HL-60/S4 (cell line): ENCODE results near the gene TNFAIP8L3.
"Not testable (repeated sequence)": the region's sequence is repeated elsewhere in the genome, so short reads cannot be mapped to it uniquely, and the experiment has no call there.

Source experiments
- in situ Hi-C: fragments of 300-500 bp; cut with MboI; formaldehyde crosslinking; loops from 2 replicates; pipeline ENCODE4 v1.14.3; 2022; ENCODE audit warnings: low sequenced_read_pairs

Gene TNFAIP8L3

DNA sequence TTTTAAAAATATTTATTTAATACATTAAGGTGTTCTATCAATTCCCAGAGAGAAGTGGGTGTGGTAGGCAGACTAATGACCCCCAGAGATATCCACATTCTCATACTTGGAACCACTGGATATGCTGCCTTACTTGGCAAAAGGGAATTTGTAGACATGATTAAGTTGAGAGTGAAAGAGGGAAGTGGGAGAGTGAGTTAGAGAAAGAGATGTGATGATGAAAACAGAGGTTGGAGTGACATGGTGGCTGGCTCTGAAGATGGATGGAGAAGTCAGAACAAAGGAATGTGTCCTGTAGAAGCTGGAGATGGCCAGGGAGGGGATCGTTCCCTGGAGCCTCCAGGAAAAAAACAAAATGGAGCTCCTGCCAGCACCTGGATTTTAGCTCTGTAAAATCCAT, 32.0 kb downstream of the TNFAIP8L3 start:
- in situ Hi-C loops: no loop called here

DNA sequence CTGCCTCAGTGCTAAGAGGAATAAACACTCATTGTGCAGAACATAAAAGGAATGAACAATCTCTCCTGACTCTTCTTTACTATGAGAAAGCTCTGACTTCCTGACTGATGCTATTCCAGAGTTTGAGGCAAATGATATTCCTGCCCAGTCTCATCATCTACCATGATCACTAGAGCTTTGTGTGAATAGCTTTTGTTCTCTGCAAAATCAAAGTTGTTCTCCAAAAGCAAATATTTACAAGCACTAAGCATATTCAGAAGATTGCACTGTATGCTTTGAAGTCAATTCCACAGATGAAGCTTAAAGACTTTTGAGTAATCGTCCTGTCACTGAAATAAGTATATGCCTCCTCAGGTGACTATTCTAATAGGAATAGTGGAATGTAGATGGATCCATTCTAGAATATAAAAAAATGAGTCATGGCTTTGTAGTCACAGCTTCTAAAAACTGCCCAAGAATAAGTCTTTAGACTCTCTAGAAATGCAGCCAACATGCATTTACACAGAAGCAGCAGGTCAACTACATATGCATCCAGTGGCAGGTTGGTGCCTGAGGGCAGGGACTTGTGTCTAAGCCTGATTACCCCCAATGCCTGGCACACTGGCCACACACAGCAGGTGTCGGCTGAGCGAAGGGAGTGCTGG, 34.6 kb downstream of the TNFAIP8L3 start:
- in situ Hi-C loops: no loop called here

DNA sequence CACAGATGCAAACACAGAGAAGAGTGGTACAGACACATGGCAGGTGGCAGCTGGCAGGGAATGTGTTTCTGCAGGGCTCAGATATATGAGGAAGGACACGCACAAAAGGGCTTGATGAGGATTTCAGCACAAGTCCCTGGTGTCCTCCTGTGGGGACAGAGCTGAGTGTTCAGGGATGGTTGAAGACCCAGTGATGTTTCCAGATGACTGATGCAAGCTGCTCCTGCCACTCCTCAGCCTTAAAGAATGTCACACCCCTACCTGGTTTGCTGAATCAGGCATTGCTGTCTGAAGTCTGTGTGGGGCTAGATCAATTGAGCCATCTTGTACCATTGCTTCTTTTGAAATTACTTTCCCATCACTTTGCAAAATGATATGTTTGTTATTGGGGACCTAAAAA, 40.2 kb downstream of the TNFAIP8L3 start:
- in situ Hi-C loops: no loop called here

DNA sequence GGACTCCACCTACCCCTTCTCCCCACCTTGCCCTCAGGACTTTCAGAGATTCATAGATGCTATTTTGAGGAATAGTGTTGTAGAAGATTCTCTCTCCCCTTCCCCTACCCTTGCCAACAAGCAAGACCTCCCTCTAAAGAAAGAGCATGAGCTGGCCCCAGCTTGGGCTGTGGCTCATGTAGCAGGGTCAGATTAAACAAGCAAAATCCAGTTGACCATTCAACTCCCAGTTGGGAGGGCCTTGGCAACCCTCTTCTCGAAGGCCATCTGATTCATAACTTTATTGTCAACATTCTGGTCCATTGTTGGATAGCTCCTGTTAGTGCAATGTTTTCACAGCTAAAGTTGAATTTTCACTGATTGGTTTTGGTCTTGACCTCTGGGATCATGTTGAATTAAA, 41.1 kb downstream of the TNFAIP8L3 start:
- in situ Hi-C loops: no loop called here

DNA sequence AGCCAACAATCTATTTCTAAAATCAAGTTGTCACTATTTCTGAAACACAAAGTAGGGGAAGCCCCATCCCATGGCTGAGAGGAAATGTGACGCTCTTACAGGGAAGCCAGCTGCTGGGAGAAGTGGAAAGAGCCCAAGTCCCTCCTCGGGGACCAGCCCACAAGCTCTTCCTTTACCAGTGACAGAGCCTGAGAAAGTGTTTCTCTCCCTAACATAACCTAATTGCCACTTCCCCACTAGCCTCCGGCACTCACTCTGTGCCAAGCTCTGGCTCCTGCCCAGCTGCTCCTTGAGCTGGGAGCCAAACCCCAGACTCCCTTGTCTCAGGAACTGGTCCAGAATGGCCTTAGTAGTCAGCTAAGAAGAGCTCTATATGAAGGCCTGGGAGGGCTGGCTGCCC, 42.9 kb downstream of the TNFAIP8L3 start:
- in situ Hi-C loops: no loop called here

DNA sequence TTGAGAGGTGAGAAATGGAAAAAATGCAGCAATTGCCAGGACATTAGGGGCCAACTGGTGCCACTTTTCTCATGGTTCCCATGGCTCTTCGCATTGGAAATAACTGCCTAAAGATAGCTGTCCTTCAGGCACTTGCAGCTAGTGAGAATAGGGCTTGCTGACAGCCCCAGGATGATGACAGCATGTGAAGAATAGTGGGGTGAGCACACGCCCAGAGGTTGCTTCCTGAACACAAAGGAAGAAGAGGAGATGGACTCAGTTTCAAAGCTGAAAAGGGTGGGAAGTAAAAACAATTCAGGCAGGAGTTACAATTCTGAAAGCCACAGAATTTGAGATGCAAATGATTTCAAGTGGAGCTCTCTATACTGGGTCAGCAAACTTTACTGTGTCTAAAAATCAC, 45.6 kb downstream of the TNFAIP8L3 start:
- in situ Hi-C loops: no loop called here

DNA sequence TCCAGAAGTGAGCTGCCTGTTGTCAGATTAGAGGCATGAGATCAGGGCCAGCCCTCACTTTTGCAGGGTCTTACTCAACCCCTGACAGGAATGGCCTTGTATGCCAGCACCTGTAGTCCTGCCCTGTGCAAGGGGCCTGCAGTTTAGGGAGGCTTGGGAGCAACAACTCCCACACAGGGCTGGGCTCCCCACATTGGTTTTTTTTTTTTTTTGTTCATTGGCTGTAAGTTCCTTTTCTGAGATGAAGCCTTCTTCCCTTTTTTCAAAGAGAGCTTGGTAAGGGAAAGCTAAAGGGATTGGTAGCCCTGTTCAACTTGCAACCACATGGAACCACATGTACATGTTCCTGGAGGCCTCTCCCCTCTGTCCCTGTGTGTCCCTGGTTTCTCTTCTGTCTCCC, 46.4 kb downstream of the TNFAIP8L3 start:
- in situ Hi-C loops: no loop called here

DNA sequence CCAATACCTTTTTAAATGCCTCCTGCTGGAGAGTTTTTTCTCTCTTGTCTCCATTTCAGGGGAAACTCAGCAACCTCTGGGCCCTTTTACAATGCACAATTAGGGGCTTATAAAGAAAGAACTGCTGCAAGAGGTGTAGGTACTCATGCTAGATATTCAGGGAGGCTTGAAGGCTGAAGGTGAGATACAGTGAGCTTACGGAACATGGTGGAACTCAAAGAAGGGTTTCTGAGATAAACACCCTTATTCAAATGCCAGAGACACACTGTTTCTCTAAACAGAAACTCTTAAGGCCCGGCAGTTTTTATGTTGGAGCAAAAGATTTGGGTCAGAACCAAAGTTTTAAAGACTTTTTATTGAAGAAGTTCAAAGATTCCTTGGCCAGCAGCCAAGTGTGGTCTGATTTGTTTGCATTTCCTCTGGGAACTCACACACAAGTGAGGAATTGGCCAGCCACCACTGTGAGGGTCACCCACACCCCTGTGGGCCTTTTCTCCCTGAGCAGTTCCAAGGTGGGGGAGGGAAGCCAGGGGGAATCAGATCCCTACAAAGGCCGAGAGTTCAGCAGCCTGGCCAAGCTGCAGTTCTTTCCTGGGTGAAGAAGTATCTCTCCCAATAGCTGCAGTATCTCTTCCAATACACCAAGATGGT, 47.8 kb downstream of the TNFAIP8L3 start:
- in situ Hi-C loops: no loop called here

DNA sequence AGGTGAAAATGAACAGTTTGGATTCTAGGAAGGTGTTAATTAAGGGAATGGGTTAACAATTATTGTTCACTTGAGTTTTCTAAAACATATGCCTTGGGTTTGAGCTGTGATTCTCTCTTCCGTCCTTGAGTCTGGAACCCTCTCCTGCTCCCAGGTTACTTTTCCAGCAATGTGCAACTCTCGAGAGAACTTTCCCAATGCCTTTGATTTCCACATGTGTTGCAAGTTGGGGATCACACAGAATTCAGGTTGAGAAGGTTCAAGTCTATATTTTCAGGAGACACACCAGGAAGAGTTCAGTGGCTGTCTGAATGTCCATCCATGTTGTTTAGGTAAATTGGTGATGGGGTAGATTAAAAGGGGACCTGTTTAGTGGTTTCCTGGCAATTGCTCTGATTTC, 48.7 kb downstream of the TNFAIP8L3 start:
- in situ Hi-C loops: no loop called here

DNA sequence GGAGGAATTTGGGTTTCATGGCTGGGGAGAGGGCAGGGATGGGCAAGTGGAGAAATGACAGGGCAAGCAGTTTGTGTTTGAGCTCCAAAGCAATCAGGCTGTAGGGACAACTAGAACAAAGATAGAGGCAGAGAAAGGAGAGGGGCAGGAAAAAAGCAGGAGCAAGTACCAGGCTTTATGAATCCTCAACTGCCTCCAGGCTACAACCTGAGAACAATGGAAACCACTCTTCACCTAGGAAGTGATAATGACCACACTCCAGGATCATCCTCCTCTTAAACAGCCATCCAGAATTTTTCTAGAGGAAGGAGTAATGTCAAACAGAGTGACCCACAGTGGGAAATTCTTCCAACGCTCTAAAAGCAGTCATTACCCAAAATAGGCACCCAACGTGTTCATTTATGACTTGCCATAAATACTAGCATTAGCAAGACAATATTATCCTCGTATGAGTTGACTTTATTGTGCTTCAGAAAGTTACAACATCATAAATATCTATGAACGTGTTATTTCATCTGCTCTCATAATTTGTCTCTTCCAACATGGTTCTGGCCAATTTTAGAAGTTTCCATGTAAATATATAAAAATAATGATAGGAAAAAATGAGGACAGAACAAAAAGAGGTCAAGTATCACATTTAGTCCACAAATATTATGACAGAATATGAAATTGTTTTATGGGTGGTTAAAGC, 50.5 kb downstream of the TNFAIP8L3 start:
- in situ Hi-C loops: no loop called here

DNA sequence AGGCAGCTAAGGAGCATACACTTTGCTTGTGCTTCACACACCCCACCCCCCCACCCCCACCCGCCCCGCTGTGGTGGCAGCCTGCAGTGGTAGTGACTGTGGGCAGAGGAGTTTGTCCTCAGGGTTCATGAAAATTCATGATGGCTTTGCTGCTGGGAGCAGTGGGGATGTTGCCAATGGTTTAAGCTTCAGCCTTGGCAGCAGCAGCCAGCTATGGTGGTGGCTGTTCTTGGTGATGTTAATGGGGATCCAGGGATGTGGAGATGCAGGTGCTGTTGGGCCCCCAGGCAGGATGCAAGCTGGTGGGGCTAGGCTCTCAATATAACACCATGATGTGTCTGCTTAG, 55.8 kb downstream of the TNFAIP8L3 start:
- in situ Hi-C loops: no loop called here

DNA sequence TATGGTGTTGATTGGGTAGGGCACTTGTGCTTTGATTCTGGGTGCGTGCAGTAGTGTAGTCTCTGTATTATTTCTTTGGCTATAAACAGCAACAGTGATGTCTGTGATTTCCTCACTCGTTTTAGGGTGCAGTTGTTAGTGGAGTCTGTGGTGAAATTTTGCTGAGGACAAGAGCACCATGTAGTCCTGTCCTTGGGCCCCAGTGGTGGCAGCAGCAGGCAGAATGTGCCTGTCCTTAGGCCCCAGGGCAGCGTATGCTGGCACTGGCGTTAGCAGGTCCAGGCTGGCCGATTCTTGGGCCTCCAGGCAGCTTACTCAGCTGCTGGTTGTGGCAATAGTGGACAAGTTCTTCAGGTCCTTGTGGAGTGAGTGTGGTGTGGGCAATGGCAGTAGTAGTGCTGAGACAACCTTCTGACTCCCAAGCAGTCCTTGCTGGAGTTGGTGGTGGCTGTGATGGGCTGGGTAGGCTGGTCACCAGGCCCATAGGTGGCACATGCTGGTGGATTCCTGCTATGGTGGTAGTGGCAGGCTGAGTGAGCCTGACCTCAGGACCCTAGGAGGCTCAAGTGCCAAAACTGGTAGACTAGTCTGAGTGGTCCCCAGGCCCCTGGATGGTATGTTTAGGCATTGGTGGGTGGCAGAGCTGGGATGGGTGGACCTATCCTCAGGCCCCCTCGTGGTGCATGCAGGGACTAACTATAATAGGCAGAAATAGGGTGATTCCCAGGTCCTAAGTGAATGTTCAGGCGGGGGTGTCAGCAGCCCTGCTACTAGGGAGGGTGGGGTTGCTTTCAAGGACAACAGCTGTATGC, 56.3 kb downstream of the TNFAIP8L3 start:
- in situ Hi-C loops: no loop called here

DNA sequence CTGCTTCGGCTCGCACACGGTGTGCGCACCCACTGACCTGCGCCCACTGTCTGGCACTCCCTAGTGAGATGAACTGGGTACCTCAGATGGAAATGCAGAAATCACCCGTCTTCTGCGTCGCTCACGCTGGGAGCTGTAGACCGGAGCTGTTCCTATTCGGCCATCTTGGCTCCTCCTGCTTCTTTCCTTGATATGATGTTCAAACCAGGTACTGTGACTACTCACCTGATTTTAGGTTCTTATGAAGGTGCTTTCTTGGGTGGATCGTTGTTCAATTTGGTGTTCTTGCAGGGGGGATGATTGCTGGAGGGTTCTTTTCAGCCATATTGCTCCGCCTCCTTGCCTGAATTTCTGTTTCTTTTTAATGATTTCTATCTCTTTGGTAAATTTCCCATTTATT, 57.2 kb downstream of the TNFAIP8L3 start:
- in situ Hi-C loops: not testable (repeated sequence)

DNA sequence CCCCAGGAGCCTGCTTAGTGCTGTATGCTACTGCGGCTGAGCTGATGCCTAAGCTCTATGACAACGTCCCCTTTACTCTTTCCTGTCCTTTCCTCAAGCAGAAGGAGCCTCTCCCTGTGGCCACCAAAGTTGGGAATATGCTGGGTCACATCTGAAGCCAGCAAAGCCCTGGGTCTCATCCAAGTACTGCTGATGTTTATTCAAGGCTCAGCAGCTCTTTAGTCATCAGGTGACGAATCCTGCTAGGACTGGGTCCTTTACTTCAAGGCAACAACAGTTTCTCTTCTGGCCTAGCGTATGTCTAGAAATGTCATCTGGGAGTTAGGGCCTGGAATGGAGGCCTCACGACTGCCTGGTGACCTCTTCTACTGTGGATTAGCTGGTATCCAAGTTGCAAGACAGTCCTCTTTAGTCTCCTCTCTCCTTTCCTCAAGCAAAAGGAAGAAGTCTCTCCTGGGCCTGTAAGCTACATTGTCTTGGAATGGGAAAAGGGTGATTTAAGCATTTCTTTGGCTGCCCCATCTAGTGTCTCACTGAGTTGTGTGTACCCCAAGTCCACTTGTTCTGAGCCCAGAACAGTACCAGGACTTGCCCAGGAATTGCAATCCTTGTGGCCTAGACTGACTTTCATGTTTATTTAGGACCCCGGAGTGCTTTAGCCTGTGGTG, 63.9 kb downstream of the TNFAIP8L3 start:
- in situ Hi-C loops: no loop called here

DNA sequence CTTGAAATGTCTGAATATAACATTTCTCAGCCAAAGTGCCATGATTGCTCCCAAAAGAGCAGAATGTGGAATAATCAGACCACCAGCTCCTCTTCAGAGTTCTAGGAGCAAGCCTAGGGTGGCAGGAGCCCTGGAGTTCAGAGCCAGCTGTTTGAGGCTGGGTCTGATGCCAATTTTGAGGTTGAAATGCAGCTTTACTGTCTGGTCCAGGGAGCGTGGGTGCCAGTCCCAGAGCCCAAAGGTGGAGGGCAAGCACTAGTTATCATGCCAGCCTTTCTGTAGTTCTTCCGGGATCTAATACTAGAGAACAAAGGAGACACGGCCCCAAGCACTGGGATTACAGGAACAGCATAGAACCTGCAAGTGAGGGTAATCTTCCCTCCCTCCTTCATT, 69.3 kb downstream of the TNFAIP8L3 start:
- in situ Hi-C loops: no loop called here

DNA sequence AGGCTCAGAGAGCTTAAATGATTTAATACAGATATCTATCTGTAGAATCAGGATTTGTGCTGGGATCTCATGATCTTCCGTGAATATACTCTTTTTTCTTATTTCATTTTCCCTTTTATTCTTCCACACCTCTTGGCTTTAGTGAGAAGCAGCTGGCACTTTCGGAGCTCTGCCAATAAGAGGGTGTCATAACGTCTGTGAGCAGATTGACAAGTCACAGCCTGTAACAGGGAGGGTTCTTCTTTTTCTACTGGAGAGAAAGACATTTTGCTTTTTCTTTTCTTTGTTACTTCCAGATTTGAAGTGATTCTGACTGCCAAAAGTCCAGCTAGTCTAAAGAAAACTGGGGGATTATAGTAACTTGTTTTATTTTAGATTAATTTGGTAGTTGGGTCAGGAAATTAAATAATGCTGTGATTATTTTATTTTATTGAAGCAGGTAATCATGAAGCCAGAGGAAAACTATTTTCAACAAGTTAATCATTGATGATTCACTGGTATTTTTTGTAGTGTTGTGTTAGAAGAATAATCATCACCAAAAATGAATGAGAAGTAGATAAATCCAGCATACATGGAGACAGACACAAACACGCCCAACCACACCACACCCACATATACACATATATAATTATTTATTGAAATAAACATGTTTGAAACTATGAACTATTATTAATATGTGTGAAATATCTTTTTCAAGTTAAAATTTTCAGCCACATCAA, 69.8 kb downstream of the TNFAIP8L3 start:
- in situ Hi-C loops: no loop called here

DNA sequence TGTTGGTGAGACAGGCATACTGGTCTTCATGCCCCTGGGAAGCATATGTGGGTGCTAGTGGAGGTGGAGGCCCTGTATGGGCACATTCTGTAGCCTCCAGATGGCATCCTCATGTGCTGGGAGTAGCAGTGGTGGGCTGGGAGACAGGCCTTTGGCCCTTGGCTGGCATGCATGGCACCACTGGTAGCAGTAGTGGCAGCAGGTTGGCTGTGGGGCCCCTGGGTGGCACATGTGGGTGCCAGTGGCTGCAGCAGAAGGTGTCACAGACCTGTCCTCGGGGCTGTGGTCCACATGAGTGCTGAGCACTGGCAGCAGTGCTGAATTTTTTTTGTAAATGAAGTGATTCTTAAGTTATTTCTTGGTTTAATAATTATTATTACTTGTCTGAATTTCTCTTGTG, 71.2 kb downstream of the TNFAIP8L3 start:
- in situ Hi-C loops: no loop called here

DNA sequence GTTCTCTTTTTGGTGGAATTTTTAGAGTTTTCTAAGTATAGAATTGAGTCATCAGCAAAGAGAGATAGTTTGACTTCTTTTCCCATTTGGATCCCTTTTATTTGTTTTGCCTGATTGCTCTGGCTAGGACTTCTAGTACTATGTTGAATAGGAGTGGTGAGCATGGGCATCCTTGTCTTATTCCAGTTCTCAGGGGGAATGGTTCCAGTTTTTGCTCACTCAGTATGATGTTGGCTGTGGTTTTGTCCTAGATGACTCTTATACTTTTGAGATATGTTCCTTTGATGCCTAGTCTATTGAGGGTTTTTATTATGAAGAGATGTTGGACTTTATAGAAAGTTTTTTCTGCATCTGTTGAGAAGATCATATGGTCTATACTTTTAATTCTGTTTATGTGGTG, 72.5 kb downstream of the TNFAIP8L3 start:
- in situ Hi-C loops: no loop called here

DNA sequence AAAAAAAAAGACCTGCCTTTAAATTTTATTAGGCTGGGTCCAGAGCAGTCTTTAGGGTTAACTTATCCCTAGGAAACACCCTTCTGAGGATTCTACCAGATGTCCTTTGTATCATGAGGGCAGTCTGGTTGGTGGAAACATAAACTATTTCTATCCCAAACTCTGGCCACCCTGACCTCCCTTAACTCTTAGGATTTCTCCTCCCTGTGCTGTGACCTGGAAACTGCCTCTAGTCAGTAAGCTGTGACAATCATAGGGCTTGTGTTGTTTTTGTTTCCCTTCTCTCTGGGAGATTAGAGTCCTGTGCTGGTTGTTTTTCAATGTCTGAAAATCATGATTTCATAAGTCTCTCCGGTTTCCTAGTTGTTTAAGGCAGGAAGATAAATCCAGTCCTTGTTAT, 78.1 kb downstream of the TNFAIP8L3 start:
- in situ Hi-C loops: no loop called here

DNA sequence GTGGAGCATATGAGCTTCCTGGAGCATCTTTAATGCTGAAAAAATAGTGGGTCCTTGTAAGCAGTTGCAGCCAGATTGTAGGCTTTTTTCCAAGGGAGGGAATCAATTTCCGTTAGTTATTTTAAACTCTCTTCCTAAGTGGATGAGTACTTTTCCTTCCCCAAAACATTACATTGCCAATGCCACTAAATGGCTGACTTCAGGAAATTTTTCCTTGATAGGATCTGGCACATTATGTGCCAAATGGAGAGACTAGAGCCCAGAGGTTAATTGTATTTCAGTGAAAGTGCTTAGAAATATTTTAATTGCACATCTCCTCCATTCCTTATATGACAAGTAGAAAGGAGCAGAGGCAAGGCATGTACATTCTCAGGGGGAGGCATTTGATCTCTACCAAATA, 83.5 kb downstream of the TNFAIP8L3 start:
- in situ Hi-C loops: no loop called here
